ENCODE measurements around the gene MLLT10.
A peak's percentile ranks its signal among the peaks of the same experiment; 100 is the strongest.

DNA sequence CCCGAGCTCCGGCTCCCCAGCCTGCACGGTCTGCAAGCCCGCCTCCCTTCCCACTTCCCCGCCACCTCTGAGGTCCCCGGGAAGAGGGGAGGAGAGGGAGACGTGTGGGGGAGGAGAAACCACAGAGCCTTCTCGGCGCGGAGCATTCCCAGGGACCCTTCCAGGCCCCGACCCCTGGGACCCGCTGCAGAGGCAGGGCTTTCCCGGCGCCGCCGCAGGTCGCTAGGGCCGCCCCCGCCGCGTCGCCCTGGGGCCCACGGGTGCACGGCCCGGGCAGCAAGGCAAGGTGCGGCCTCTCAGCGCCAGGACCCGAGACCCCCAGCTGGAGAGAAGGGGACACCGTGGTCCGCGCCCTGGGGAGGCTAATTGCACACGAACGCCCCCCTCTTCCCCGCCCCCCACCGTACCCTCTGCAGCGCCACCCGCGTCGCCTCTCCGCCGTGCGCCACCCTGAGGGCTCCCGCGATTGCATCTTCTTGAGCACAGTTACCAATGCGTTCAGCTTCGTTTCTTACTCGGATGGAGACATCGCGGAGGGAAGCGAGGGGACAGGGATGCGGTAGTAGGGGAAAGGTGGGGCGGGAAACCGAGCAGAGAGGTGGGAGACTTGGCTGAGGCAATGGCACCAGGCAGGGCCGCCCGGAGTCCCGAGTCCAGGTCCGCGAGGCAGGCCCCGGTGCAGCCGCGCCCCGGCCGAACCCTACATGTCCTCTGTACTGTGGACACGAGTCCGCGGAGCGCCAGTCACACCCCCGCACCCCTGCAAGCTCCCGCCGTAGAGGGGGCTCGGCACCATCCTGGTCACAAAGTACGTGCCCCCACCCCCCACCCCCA lies 37.5 kb upstream of the MLLT10 start:
- TF ChIP-seq, protein P1, sequence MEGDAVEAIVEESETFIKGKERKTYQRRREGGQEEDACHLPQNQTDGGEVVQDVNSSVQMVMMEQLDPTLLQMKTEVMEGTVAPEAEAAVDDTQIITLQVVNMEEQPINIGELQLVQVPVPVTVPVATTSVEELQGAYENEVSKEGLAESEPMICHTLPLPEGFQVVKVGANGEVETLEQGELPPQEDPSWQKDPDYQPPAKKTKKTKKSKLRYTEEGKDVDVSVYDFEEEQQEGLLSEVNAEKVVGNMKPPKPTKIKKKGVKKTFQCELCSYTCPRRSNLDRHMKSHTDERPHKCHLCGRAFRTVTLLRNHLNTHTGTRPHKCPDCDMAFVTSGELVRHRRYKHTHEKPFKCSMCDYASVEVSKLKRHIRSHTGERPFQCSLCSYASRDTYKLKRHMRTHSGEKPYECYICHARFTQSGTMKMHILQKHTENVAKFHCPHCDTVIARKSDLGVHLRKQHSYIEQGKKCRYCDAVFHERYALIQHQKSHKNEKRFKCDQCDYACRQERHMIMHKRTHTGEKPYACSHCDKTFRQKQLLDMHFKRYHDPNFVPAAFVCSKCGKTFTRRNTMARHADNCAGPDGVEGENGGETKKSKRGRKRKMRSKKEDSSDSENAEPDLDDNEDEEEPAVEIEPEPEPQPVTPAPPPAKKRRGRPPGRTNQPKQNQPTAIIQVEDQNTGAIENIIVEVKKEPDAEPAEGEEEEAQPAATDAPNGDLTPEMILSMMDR (IDR thresholded peaks at IDR 0.05; ENCODE audit: poor library complexity): peak; percentile 31
- no peak for TF ChIP-seq EZH2 (IDR thresholded peaks at IDR 0.05; ENCODE audit: borderline replicate concordance)
- TF ChIP-seq EZH2phosphoT487 (IDR thresholded peaks at IDR 0.05; ENCODE audit: low read depth, severe bottlenecking, unreplicated experiment): no peak

Data from hepatocyte (in vitro differentiated cells).